Activated CD4-positive, alpha-beta T cell treated with anti-CD3 and anti-CD28 coated beads, Interleukin-2, amount 50 U/mL, for 24 hours (primary cell): ENCODE results near the gene RASAL1.

ENCODE experiments used
- DNase-seq, 2 donors: peaks; one replicate each; pipeline ENCODE4 v3.0.0-alpha.2; 2020; ENCODE audit warnings: low read depth in 1 of 2, low spot score in 1 of 2

The RASAL1 gene

DNA sequence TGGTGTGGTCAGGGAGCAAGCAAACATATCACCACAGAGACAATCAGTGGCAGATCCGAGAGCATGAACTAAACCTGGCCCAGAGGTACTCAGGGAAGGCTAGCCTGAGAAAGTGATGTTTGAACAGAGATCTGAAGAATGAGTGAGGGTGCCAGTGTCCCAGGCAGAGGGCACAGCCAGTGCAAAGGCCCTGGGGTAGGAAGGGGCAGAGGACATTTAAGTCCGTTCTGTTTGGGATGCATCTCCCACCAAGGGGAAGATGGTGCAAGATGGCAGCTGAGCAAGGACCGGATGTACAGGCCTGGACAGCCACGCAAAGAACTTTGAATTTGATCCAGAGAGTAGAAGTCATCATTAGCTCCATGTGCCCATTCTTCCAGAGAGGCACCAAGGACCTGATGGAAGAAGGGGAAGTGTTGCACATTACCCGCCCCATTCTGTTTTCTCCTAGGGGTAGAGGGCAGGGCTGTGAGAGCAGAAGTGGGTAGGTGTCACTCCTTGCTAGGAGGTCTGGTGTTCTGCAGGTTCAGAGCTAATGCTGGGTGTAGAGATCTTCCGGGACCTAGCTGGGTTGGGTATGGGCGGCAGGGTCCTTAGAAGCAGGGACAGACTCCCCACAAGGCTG, 75.1 kb downstream of the RASAL1 start:
- no peak for DNase-seq

DNA sequence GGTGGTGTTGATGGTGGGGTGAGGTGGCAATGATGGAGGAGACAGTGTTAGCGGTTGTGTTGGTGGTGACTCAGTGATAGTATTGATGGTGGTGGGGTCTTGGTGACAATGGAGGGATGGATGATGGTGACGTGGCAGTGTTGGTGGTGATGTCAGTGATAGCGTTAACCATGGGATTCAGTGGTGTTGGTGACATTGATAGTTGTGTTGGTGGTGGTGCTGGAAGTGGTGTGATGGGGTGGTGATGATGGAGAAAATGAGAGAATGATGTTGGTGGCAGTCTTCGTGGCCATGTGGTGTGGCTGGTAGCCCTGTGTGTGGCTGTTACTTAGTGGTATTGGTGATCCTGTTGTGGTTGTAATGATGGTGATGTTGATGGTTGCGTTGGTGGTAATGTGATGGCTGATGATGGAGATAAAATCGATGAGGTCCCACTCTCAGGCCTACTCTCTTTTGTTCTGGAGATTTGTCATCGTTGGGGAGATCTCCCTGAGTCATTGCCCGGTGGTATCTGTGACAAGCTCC, 76.4 kb downstream of the RASAL1 start:
- DNase-seq = no peak

DNA sequence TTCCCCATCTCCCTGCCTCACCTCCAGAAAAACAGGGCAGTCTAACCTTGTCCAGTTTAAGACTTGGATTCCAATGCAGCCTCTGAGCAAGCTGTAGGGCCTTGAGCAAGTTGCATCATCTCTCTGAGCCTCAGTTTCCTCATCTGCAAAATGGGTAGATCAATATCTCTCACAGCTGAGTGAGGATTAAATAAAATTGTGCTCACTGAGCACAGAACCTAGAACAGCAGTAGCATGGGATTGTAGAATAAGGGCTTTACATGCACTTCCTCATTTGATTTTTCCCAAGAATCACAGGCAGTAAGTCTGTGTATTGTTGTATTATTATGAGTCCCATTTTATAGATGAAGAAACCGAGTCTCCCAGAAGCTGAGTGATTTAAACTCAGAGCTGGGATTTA, 77.0 kb downstream of the RASAL1 start:
- DNase-seq = no peak

DNA sequence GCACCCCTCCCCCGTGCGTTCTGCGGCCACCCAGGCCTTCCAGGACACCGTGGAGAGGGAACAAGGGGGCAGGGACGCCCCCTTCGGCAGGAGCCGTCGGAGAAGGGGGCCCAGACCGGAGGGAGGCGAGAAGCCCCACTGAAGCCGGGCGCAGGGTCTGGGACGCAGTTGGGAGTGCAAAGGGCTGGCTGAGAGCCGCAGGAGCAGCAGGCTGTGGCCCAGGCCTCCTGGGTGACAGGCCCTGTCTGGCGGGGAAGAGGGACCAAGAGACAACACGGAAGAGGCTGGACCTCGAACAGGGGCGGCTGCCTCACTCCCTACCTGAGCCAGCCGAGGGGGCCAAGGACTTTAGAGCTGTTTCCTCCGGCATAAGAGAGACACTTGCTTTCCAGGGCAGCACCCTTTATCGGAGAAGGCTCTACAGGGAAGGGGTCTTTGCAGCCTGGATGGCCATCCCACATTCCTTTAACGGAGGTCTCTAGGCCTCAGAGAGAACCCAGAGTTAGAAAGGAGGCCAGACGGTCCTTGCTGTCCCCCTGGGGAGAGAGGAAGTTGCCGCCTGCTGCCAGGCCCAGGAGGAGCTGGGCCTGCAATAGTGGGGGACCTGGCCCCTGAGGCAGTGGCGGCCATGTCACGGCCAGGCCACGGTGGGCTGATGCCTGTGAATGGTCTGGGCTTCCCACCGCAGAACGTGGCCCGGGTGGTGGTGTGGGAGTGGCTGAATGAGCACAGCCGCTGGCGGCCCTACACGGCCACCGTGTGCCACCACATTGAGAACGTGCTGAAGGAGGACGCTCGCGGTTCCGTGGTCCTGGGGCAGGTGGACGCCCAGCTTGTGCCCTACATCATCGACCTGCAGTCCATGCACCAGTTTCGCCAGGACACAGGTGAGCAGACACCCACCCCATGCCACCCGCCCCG, 77.7 kb downstream of the RASAL1 start:
- no peak for DNase-seq

DNA sequence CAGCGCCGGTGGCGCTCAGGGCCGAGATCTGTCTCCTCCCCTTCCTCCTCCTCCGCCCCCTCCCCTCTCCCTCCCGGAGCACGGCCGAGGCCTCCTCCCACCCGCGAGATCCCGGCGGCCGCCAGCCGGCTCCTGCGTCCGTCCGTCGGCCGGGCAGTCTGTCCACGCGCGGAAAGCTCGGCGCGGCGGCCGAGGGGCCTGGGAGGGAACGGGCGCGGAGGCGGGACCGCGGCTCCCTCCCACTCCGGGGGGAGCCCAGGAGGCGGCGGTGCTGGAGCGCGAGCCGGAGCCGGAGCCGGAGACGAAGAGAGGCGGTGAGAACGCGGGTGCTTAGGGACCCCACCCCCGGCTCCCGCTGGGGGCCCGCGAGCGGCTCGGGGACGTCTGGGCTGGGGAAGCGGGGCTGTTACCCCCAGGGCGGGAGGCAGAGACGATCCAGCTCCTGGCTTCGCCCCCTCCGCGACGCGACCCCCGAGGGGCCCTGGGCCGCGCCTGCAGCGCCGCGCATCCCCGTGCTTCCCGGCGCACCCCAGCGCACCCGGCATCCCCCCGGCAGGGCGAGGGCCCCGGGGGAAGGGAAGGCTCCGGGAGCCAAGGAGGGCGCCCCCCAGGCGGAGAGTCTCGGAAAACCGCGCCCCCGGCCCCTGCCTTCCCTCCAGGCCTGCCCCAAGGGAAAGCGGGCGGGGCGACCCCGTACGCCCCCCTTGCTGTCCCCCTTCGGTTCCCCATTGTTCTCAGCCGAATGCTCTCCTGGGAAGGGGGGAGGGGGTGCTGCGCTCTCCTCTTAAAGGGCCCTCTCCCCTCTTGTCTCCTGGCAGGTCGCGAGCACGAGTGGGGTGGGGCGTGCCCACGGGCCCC, 78.7 kb downstream of the RASAL1 start, which contains the start of gene DTX1:
DTX1 (plus strand) TSS at position 100 of the 858 bp plus-strand sequence. CDS start 1,463 bp downstream, outside the sequence.
- peak; percentile 16 to 19 for DNase-seq

DNA sequence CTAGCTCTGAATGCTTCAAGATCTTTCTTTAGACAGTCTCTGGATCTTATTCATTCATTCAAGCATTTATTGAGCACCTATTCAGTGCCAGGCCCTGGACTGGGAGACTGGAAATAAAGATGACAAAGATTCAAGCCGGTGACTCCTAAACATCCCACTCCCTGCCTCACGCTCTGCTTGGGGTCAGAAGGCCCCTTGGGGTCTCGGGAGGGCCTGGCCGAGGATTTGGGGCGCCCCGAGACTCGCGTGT, 79.3 kb downstream of the RASAL1 start:
- no peak for DNase-seq

DNA sequence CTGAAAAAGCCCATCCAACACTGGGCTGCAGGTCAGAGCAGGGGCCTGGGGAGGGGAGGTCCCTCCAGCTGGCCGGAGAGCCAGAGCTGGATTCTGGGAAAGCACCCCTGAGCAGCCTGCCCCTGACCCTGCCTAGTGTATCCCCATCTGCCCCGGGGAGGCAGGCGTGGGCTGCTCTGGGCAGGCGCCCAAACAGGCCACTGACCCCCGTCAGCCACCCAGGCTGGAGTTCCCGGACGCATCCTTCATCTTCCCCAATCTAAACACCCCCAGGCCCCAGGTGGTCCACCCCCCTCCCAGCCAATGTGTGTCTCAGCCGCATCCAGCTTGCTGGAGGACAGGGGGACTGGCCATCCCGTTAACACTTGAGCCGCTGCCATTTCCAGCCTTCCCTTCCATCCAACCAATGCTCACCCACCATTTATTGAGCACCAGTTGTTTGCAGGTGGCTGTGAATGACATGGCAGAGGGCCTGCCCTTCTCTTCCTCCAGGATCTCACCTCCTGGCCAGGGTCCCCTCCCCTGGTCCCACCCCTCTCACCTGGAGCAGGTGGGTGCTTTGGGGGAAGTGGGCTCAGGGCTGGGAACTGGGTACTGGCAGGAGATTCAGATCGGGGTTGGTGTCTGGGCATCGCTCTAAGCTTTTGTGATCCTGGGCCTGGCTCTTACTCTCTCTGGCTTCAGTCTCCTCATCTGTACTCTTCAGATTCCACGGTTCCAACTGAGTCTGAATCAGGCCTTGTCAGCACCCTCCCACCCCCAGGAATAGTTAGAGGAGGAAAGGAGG, 79.8 kb downstream of the RASAL1 start:
- DNase-seq = no peak

DNA sequence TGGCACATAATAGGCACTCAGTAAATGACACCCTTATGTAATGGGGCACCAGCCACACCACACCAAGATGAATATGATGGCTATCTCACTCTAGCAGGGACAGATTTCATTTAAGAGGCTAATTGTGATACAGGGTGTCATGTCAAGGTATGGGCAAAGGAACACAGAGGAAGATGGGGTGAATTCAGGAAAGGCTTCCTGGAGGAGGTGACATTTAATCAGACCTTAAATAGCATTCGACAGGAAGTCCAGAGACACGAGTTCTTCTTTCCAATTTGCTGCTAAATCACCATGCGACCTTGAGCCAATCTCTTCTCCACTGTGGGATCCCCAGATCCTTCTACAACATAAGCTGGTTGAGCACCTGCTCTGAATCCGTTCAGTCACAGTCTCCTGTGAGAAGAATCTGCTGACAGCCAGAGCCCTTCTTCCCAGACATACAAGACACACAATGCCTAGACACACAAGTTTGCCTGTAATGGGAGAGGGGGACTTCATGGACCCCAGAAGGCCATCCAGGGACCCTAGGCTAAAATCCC, 80.5 kb downstream of the RASAL1 start:
- DNase-seq = no peak

DNA sequence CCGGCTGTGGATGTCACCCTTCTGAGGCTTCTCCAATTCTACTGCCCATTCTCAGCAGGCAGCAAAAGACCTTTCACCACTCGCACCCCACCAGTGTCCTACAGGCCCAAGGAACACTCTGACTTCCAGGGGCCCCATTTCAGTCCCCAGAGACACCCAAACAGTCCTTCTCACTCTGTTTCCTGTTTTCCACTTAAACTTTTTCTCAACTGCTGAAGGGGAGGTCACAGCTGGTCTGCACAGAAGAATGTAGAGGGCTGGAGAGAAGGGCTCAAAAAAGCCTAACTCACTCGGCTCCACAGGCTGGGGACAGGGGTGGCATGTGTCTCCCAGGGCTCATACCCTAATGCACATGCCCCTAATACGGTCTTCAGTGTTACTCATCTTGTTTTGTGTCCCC, 83.2 kb downstream of the RASAL1 start:
- DNase-seq = no peak

DNA sequence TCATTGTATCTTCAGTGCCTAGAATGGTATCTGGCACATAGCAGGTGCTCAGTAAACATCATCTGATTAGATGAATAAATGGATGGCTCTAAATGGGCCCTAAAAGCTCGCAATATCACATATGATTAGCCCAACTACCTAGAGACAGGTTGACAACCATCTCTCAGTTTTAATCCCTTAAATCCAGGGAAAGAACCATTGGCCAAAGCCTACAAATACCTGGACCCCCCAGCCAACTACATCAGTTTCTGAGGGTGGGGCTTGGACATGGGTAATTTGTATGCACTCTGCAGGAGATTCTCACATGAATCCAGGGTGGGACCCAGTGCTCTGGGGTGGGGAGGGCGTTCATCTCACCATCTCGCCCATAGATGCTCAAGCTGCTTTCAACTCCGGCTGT, 83.8 kb downstream of the RASAL1 start:
- no peak for DNase-seq

DNA sequence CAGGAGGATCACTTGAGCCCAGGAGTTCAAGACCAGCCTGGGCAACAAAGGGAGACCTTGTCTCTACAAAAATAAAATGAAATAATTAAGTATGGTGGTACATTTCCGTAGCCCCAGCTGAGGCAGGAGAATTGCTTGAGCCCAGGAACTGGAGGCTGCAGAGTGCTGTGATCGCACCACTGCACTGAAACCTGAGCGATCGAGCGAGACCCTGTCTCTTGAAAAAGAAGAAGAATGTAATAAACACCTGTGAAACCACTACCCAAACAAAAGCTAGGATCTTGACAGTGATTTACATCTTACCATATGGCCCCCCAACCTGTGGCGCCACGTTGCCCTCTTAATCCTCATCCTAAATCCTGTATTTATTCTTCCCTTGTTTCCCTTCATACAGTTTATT, 84.8 kb downstream of the RASAL1 start:
- no peak for DNase-seq

DNA sequence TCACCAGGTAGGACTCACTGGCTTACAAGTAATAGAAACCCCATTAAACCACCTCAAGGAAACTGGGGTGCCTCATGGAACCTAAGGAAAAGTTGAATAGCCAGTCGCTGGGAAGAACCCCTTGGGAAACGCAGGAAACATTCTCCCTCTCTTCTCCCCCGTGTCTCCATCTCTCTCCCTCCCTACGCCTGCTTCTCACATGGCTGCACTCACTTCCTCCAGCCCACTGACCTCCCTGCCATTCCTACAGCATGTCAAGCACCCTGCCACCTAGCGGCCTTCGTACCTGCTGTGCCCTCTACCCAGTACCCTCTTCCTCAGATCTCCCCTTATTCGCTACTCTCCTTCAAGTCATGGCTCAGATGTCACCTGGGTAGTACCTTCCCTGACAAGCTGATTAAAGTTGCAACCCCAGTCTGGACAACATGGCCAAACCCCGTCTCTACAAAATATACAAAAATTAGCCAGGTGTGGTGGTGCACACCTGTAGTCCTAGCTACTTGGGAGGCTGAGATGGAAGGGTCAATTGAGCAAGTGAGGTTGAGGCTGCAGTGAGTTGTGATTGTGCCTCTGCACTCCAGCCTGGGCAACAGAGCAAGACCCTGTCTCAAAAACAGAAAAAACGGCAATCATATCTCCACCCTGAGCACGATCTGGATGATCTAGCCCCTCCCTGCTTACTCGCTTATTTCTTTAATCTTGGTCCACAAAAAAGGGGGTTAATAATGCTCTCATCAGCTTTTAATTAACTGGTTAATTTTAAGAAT, 85.4 kb downstream of the RASAL1 start:
- no peak for DNase-seq
